NCI-H2171 (cell line): ENCODE data around the gene STK38L.

Source experiments
- DNase-seq: peaks from one replicate; lab custom pipeline; 2025; lab: John Stamatoyannopoulos, UW

The STK38L gene

GRCh38 chr12:27243804-27244688 is at the start of gene STK38L:
Gene STK38L, plus strand, starts transcription at chr12:27244286. Its CDS starts 53,435 bp downstream, at chr12:27297721.
- DNase-seq, result peak; percentile 98

- no peak for DNase-seq
These were observed 49.4 kb upstream of the STK38L start for GRCh38 chr12:27194644-27195043.

GRCh38 chr12:27198036-27198435 is 46.0 kb upstream of the STK38L start:
- no peak for DNase-seq

DNA sequence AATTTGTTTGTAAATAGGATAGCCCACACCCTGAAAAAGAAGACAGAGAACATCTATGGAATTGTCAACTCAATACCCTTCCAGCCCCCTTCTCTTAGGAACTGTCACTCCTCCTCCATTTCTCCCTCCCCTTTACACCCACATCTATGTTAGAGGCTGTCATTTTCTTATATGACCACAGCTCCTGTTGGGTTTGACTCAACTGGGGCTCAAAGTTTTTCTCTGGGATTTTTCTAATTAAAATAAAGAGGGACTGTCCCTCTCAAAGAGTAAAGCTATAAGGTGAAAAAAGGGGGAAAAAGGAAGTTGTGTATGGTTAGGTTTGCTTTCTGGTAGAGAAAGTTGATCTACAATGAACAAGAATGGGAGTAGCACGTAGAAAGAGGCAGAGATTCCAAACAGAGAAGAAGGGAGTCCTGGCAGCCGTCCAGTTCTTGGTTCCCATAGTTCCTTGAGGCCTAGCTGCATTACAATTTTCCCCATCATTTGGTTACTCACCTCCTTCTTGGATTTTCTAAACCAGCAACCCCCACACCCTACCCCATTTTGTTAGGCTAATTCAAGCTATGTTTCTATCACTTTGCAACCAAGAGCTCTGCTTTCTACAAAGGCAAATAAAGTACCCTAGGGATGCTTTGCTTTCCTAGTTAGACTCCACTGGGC is 44.3 kb upstream of the STK38L start:
- DNase-seq, result no peak

DNA sequence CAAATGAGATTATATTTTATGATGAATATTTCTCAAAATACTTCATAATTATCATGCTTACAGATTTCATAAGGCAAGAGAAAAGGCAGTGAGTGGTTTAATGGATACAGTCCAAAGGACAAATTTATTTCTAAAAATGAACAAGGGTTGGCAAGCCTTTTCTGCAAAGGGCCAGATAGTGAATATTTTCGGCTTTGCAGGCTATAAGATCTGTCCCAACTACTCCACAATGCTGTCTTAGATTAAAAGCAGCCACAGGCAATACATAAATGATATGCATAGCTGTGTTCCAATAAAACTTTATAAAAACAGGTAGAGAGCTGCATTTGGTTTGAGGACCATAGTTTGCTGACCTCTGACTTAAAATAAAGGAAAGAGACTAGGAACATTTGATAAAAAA is 42.9 kb upstream of the STK38L start:
- no peak for DNase-seq

- DNase-seq, result no peak
These were observed 37.1 kb upstream of the STK38L start for GRCh38 chr12:27206801-27207502.

- DNase-seq, result no peak
These were observed 36.3 kb upstream of the STK38L start for GRCh38 chr12:27207615-27208413.

GRCh38 chr12:27208414-27208750 is 35.7 kb upstream of the STK38L start:
- no peak for DNase-seq

- no peak for DNase-seq
These were observed 34.7 kb upstream of the STK38L start for GRCh38 chr12:27209257-27209910.

GRCh38 chr12:27210187-27210586 is 33.9 kb upstream of the STK38L start:
- DNase-seq, result no peak

- DNase-seq, result no peak
These were observed 31.2 kb upstream of the STK38L start for GRCh38 chr12:27212861-27213260.

DNA sequence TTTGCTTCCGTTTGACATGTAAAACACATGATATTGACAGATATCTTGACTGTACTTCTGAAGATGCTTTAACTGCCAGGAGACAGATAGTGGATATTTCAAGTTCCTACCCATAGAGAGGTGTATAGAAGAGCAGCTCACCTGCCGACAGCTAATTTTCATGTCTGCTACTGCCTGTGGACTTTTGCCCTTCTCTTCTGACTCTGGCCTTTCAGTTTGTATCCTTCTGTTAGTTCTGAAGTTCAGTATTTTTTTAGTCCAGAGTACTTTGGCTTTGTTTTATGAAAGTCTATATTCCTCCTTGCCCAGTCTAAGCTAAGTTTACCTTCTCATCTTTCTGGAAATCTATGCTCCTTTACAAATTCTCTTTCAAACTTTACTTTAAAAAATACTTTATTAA is 30.8 kb upstream of the STK38L start:
- DNase-seq, result no peak

GRCh38 chr12:27213830-27214787 is 30.0 kb upstream of the STK38L start:
- no peak for DNase-seq

DNA sequence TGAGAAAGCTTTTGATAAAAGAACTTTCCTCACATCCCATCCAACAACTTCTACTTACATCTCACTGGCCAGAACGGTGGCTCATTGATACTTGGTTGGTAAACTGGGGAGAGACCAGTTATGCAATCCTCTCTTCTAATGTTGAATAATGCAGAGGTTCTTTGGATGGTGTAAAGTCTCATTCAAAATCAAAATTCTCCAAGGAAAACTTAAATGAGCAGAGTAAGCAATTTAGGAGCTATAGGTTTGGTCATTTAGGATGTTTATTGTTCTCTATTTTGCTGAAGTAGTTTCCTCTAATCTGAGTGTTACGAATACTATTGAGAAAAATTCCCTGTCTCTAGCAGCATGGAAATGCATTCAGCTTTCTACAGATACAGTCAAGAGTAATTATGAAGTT is 26.5 kb upstream of the STK38L start:
- DNase-seq, result no peak

- DNase-seq, result no peak
These were observed 24.4 kb upstream of the STK38L start for GRCh38 chr12:27219693-27220054.

GRCh38 chr12:27220055-27220987 is 23.8 kb upstream of the STK38L start:
- no peak for DNase-seq

DNA sequence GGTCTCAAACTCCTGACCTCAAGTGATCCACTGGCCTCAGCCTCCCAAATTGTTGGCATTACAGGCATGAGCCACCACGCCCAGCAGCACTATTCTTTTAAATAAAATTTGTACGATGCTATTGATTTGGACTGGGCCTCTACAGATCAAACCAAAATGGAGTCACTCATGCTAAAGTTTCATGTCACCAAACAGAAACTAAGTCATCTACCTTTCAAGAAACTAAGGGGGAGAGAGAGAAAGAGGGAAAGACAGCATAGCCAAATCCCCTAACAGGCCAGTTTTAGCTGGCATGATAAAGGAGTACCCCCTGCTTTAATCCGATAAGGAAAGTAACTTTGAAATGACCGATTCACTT is 23.1 kb upstream of the STK38L start:
- DNase-seq, result no peak

DNA sequence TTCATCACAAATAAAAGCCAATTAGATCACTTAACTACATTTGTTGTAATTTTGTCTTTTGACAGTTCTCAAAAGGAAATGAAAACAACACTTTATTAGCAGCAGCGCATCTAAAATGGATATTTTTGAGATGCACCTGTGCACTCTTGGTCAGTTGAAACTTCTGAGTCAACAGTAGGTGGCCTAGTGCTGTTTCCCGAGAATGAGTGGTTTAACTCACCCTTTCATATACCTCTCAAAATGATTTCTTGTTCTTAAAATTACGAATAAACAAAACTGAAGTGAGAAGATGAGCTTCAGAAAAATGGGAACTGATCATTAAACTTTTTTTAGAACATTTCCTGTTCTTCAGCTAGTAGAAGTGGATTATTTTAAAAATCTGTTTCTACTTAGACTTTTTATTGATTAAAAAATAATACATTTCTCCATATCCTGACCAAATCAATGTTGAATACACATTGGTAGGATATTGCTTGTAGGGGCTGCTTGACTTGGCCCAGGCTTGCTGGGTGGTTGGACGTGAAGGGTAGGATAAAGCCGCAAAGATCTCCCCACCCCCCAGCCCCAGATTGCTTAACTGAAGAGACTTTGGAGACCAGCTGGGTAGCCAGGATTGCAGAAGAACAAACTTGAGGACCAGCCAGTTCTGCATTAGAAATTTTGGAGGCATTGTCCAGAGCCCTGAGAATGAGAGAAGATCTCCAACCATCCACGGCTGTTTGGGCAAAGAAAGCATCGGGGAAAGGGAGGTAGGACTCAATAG is 22.3 kb upstream of the STK38L start:
- no peak for DNase-seq
